ENCODE results near the gene NUAK1. TPM values are rescaled to one million over a fixed set of nuclear protein-coding genes. Genes with fewer than 3 reads are reported as not detected.
A peak's percentile ranks its signal among the peaks of the same experiment; 100 is the strongest.

NUAK1 gene
- total RNA-seq, 2 donors from 2014 or later: 5.3 to 9.1 TPM

DNA sequence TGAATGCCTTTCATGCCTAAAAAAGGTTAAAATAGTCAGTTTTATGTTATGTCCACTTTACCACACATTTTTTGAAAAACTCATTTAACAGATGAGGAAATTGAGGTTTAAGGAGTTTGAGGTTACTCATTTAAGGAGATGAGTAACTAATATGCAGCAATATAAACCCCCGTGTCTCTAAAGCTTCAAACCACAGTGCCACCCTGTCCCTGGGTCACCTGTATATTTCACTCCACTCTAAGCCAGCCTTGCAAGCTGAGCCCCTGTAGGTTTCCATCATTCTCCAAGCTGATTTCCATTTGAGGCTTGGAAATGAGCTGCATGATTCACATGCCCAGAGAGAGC lies 64.4 kb downstream of the NUAK1 start:
- intact Hi-C loops (cut with DNase I): no loop called here
- peak overlapping the region in 2 of 4 donors; percentile 47 to 60 for H3K27ac ChIP-seq
- peaks cover 8% of the 10 kb centered on the region for H3K4me1 ChIP-seq
- no peak for ATAC-seq
- WGBS, 2 donors: 55 to 60% methylated on average over 1 of the region's 1 CpG
- H3K36me3 ChIP-seq (replicated peaks in 1 of 2; ENCODE audit: insufficient read depth in 1 of 2, low read depth in 2 of 2): no peaks in the 10 kb centered on the region
- H3K27me3 ChIP-seq: no peaks in the 10 kb centered on the region
- H3K4me3 ChIP-seq: no peak overlapping the region
- no peak for TF ChIP-seq POLR2A (IDR thresholded peaks at IDR 0.05)
- TF ChIP-seq, protein P1, sequence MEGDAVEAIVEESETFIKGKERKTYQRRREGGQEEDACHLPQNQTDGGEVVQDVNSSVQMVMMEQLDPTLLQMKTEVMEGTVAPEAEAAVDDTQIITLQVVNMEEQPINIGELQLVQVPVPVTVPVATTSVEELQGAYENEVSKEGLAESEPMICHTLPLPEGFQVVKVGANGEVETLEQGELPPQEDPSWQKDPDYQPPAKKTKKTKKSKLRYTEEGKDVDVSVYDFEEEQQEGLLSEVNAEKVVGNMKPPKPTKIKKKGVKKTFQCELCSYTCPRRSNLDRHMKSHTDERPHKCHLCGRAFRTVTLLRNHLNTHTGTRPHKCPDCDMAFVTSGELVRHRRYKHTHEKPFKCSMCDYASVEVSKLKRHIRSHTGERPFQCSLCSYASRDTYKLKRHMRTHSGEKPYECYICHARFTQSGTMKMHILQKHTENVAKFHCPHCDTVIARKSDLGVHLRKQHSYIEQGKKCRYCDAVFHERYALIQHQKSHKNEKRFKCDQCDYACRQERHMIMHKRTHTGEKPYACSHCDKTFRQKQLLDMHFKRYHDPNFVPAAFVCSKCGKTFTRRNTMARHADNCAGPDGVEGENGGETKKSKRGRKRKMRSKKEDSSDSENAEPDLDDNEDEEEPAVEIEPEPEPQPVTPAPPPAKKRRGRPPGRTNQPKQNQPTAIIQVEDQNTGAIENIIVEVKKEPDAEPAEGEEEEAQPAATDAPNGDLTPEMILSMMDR (IDR thresholded peaks at IDR 0.05): no peak
- no peak for DNase-seq
- H3K9me3 ChIP-seq: no peaks in the 10 kb centered on the region

DNA sequence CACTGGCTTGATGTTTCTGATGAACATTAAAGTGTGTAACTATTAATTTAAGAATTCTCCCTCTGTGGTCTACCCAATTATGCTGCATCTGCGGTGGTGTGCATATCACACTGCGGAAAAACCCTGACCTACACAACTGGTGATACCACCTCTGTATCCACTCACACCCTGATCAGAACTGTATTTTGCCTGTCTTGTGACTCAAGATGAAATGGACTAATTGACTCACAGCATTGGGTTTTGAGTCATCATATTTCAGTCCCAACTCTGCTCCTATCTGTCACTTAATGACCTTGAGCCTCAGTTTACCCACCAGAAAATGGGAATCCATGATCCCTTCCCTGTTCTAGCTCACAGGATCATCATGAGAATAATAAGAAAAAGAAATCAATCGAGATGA lies 65.6 kb downstream of the NUAK1 start:
- 81 to 96% methylated on average over 3 of the region's 3 CpGs for WGBS, 2 donors
- peaks cover 8% of the 10 kb centered on the region for H3K4me1 ChIP-seq
- no peaks in the 10 kb centered on the region for H3K27me3 ChIP-seq
- no peaks in the 10 kb centered on the region for H3K36me3 ChIP-seq (replicated peaks in 1 of 2; ENCODE audit: insufficient read depth in 1 of 2, low read depth in 2 of 2)
- no peak overlapping the region for H3K27ac ChIP-seq
- TF ChIP-seq POLR2A (IDR thresholded peaks at IDR 0.05): no peak
- TF ChIP-seq, protein P1 (IDR thresholded peaks at IDR 0.05): no peak
- ATAC-seq: no peak
- DNase-seq: no peak
- H3K4me3 ChIP-seq: no peak overlapping the region
- H3K9me3 ChIP-seq: no peaks in the 10 kb centered on the region
- intact Hi-C loops (cut with DNase I): no loop called here

DNA sequence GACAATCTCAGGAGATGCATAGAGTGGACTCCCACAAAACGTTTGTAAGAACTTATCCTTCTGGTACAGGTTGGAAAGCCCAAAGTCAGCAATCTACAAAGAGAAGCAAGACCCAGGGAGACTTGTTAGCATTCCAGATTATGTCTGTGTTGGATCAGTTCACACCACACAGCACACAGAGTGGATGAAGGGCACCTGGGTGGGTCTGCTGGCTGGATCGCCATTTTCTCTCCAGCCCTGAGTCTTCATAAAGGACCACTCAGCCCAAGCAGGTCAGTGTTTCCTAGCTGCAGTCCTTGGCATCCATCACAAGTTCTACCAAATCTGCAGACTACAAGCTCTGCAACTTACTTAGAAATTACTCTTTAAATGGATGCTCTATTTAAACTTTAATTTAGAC lies 66.0 kb downstream of the NUAK1 start:
- no peaks in the 10 kb centered on the region for H3K36me3 ChIP-seq (replicated peaks in 1 of 2; ENCODE audit: insufficient read depth in 1 of 2, low read depth in 2 of 2)
- WGBS, 2 donors: 53 to 54% methylated on average over 2 of the region's 2 CpGs
- H3K27ac ChIP-seq: no peak overlapping the region
- DNase-seq (no peak), ATAC-seq (no peak)
- no peak overlapping the region for H3K4me3 ChIP-seq
- no peaks in the 10 kb centered on the region for H3K27me3 ChIP-seq
- peaks cover 8% of the 10 kb centered on the region for H3K4me1 ChIP-seq
- H3K9me3 ChIP-seq: no peaks in the 10 kb centered on the region
- intact Hi-C loops (cut with DNase I): no loop called here
- TF ChIP-seq POLR2A (IDR thresholded peaks at IDR 0.05): no peak
- TF ChIP-seq, protein P1 (IDR thresholded peaks at IDR 0.05): no peak

DNA sequence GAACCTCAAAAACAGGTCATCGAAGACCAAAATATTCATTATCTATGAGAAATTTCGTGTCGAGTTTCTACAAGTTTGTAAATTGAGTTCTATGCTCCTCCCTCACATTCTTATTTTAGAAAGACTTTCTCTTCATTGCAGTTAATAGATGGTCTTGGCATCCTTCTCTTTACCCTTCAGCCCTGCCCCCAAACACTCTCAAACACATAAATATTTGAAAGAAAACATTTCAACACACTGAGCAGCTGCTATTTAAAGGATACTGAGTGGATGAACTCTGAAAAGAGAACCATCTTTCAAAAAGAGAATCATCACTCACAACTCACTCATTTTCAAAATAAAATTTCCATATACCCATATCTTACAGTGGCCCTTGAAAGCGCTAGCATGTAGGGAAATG lies 67.1 kb downstream of the NUAK1 start:
- no peak overlapping the region for H3K4me3 ChIP-seq
- TF ChIP-seq, protein P1 (IDR thresholded peaks at IDR 0.05): no peak
- no peak for TF ChIP-seq POLR2A (IDR thresholded peaks at IDR 0.05)
- no peaks in the 10 kb centered on the region for H3K9me3 ChIP-seq
- H3K27me3 ChIP-seq: no peaks in the 10 kb centered on the region
- no peaks in the 10 kb centered on the region for H3K36me3 ChIP-seq (replicated peaks in 1 of 2; ENCODE audit: insufficient read depth in 1 of 2, low read depth in 2 of 2)
- DNase-seq: no peak
- peaks cover 8% of the 10 kb centered on the region for H3K4me1 ChIP-seq
- 74 to 75% methylated on average over 4 of the region's 4 CpGs for WGBS, 2 donors
- no peak overlapping the region for H3K27ac ChIP-seq
- intact Hi-C loops (cut with DNase I): no loop called here
- no peak for ATAC-seq

DNA sequence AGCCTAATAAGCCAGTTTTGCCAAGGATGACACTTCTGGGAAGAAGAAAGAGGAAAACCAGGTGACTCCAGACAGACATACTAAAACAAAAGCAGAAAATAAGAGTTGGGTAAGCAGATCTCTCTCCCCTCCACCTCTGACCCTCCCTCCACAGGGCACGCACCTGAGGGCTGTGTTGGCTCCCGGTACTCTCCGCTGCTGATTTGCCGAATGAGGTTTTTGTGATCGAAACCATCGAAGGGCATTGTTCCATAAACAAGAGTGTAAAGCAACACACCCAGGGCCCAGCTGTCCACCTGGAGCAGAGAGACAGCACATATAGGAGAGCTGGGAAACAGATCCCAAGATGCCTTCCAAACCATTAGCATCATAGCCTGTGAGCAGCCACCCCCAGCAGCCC lies 68.1 kb downstream of the NUAK1 start:
- Histone ChIP-seq H3K36me3 (replicated peaks in 1 of 2; ENCODE audit: insufficient read depth in 1 of 2, low read depth in 2 of 2) (no peaks in the 10 kb centered on the region), H3K27me3 (no peaks in the 10 kb centered on the region), H3K4me1 (peaks cover 3% of the 10 kb centered on the region), H3K4me3 (no peak overlapping the region), H3K9me3 (no peaks in the 10 kb centered on the region), H3K27ac (no peak overlapping the region)
- intact Hi-C loops (cut with DNase I): no loop called here
- DNase-seq (no peak), ATAC-seq (no peak)
- WGBS, 2 donors: 93 to 96% methylated on average over 6 of the region's 6 CpGs
- no peak for TF ChIP-seq POLR2A (IDR thresholded peaks at IDR 0.05)
- TF ChIP-seq, protein P1 (IDR thresholded peaks at IDR 0.05): no peak
